ENCODE data around the gene RYR1. TPM values are rescaled to one million over a fixed set of nuclear protein-coding genes. Genes with fewer than 3 reads are reported as not detected.

Gene RYR1
- polyA plus RNA-seq, 1 of the 3 experiments (the other 2 are of a cell fraction), result under 0.01 TPM

GRCh38 chr19:38392707-38393308 is 40.7 kb upstream of the RYR1 start:
- H4K20me1 ChIP-seq (ENCODE audit: insufficient read depth), result no peaks in the 10 kb centered on the region
- H3K4me2 ChIP-seq, result no peak overlapping the region
- ChIA-PET CTCF (interaction anchor here (1.2 to 2.9 kb wide), 2 partner anchors 9 to 10 kb away, joined by 3 to 13 read pairs; partner anchors contain the start of gene FAM98C), POLR2A (no interaction called here)
- H3K9me3 ChIP-seq, result no peaks in the 10 kb centered on the region
- no peak overlapping the region for H3K27ac ChIP-seq (ENCODE audit: low read depth in 2 of 2, low read length in 1 of 2)
- no peaks in the 10 kb centered on the region for H3K27me3 ChIP-seq (ENCODE audit: insufficient read depth)
- peaks cover 10% of the 10 kb centered on the region for H3F3A ChIP-seq (replicated peaks; ENCODE audit: insufficient read depth)
- peaks cover 22 to 35% of the 10 kb centered on the region in 2 experiments for H3K36me3 ChIP-seq (replicated peaks in 1 of 2; ENCODE audit: control insufficient read depth in 1 of 2, insufficient read depth in 2 of 2, low read length in 1 of 2)
- H3K9ac ChIP-seq, result no peak overlapping the region
- TF ChIP-seq TAF1 (IDR thresholded peaks at IDR 0.05; ENCODE audit: borderline replicate concordance, low read depth, low read length) (no peak), TCF12 (IDR thresholded peaks at IDR 0.05) (no peak), RFX5 (IDR thresholded peaks at IDR 0.05; ENCODE audit: low read length) (no peak), RCOR1 (IDR thresholded peaks at IDR 0.05; ENCODE audit: low read length) (no peak), FOSL2 (IDR thresholded peaks at IDR 0.05; ENCODE audit: borderline replicate concordance, low read depth) (no peak), GABPA (IDR thresholded peaks at IDR 0.05; ENCODE audit: low read depth) (no peak), EP300 (IDR thresholded peaks at IDR 0.05; ENCODE audit: borderline replicate concordance in 1 of 2, low read depth in 1 of 2, low read length in 1 of 2) (no peak), YY1 (IDR thresholded peaks at IDR 0.05; ENCODE audit: low read depth) (no peak)
- TF ChIP-seq, protein P1, sequence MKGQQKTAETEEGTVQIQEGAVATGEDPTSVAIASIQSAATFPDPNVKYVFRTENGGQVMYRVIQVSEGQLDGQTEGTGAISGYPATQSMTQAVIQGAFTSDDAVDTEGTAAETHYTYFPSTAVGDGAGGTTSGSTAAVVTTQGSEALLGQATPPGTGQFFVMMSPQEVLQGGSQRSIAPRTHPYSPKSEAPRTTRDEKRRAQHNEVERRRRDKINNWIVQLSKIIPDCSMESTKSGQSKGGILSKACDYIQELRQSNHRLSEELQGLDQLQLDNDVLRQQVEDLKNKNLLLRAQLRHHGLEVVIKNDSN (IDR thresholded peaks at IDR 0.05; ENCODE audit: borderline replicate concordance, low read depth), result no peak
- TF ChIP-seq, protein P2, sequence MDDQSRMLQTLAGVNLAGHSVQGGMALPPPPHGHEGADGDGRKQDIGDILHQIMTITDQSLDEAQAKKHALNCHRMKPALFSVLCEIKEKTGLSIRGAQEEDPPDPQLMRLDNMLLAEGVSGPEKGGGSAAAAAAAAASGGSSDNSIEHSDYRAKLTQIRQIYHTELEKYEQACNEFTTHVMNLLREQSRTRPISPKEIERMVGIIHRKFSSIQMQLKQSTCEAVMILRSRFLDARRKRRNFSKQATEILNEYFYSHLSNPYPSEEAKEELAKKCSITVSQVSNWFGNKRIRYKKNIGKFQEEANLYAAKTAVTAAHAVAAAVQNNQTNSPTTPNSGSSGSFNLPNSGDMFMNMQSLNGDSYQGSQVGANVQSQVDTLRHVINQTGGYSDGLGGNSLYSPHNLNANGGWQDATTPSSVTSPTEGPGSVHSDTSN (IDR thresholded peaks at IDR 0.05), result no peak
- TF ChIP-seq, protein P3, sequence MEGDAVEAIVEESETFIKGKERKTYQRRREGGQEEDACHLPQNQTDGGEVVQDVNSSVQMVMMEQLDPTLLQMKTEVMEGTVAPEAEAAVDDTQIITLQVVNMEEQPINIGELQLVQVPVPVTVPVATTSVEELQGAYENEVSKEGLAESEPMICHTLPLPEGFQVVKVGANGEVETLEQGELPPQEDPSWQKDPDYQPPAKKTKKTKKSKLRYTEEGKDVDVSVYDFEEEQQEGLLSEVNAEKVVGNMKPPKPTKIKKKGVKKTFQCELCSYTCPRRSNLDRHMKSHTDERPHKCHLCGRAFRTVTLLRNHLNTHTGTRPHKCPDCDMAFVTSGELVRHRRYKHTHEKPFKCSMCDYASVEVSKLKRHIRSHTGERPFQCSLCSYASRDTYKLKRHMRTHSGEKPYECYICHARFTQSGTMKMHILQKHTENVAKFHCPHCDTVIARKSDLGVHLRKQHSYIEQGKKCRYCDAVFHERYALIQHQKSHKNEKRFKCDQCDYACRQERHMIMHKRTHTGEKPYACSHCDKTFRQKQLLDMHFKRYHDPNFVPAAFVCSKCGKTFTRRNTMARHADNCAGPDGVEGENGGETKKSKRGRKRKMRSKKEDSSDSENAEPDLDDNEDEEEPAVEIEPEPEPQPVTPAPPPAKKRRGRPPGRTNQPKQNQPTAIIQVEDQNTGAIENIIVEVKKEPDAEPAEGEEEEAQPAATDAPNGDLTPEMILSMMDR (IDR thresholded peaks at IDR 0.05), result no peak
- DNase-seq, result no peak
- no peak overlapping the region for H3K4me3 ChIP-seq (ENCODE audit: low read depth in 2 of 2, low read length in 1 of 2)
- H3K9me2 ChIP-seq, result no peaks in the 10 kb centered on the region
- peaks cover 7 to 9% of the 10 kb centered on the region in 2 experiments; a peak in 2 of 4 replicates for H3K4me1 ChIP-seq (ENCODE audit: control insufficient read depth in 1 of 2, insufficient read depth in 2 of 2, low read depth in 1 of 2, low read length in 1 of 2)
- H3K79me2 ChIP-seq (ENCODE audit: insufficient read depth), result peaks cover 32% of the 10 kb centered on the region
- H2AFZ ChIP-seq (ENCODE audit: low read depth), result no peak overlapping the region
- WGBS (ENCODE audit: low lambda C conversion rate), result 78% methylated on average over 6 of the region's 6 CpGs

GRCh38 chr19:38394488-38394887 is 39.0 kb upstream of the RYR1 start:
- Histone ChIP-seq H3K4me2 (no peak overlapping the region), H3K79me2 (ENCODE audit: insufficient read depth) (peaks cover 26% of the 10 kb centered on the region), H3K9me3 (no peaks in the 10 kb centered on the region), H3K36me3 (replicated peaks in 1 of 2; ENCODE audit: control insufficient read depth in 1 of 2, insufficient read depth in 2 of 2, low read length in 1 of 2) (peaks cover 22 to 35% of the 10 kb centered on the region in 2 experiments), H3K9ac (no peak overlapping the region), H3K9me2 (no peaks in the 10 kb centered on the region), H3K4me1 (ENCODE audit: control insufficient read depth in 1 of 2, insufficient read depth in 2 of 2, low read depth in 1 of 2, low read length in 1 of 2) (peaks cover 7 to 9% of the 10 kb centered on the region in 2 experiments; a peak in 2 of 4 replicates), H2AFZ (ENCODE audit: low read depth) (no peak overlapping the region), H3F3A (replicated peaks; ENCODE audit: insufficient read depth) (peaks cover 3% of the 10 kb centered on the region), H4K20me1 (ENCODE audit: insufficient read depth) (no peaks in the 10 kb centered on the region), H3K27me3 (ENCODE audit: insufficient read depth) (no peaks in the 10 kb centered on the region), H3K4me3 (ENCODE audit: low read depth in 2 of 2, low read length in 1 of 2) (no peak overlapping the region), H3K27ac (ENCODE audit: low read depth in 2 of 2, low read length in 1 of 2) (no peak overlapping the region)
- WGBS (ENCODE audit: low lambda C conversion rate), result 95% methylated on average over 21 of the region's 30 CpGs
- POLR2A ChIA-PET, result no interaction called here
- CTCF ChIA-PET, result interaction anchor here (2.9 kb wide), 1 partner anchor 9 kb away, joined by 13 read pairs; the partner anchor contains the start of gene FAM98C
- DNase-seq, result no peak
- TF ChIP-seq FOXJ3 (CRISPR knock-in tag; IDR thresholded peaks at IDR 0.05), result no peak
- TF ChIP-seq, protein P2 (IDR thresholded peaks at IDR 0.05), result no peak
- no peak for TF ChIP-seq CHD2 (IDR thresholded peaks at IDR 0.05; ENCODE audit: low read length, partially characterized antibody)
- no peak for TF ChIP-seq JUND (IDR thresholded peaks at IDR 0.05)
- no peak for TF ChIP-seq TAF1 (IDR thresholded peaks at IDR 0.05; ENCODE audit: borderline replicate concordance, low read depth, low read length)
- no peak for TF ChIP-seq RCOR1 (IDR thresholded peaks at IDR 0.05; ENCODE audit: low read length)

All from SK-N-SH (cell line).